ENCODE results near the gene ITFG1.

Gene ITFG1

DNA sequence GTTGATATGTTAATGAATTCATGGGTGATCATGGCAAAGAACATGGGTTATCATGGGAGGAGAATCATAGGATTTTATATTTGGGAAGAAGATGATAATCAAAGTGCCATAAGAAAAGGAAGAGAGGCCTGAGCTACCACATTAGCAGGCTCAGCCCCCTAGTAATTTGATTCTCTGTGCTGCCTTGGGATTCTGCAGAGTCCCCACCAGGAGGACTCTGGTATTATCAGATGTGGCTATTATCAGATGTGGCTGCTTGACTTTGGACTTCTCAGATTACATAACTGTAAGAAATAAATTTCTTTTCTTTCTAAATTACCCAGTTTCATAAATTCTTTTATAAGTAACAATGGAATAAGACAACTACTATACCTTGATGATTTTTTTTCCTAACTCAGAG is 137.6 kb downstream of the ITFG1 start:
- no peak for DNase-seq (ENCODE audit: low spot score)

DNA sequence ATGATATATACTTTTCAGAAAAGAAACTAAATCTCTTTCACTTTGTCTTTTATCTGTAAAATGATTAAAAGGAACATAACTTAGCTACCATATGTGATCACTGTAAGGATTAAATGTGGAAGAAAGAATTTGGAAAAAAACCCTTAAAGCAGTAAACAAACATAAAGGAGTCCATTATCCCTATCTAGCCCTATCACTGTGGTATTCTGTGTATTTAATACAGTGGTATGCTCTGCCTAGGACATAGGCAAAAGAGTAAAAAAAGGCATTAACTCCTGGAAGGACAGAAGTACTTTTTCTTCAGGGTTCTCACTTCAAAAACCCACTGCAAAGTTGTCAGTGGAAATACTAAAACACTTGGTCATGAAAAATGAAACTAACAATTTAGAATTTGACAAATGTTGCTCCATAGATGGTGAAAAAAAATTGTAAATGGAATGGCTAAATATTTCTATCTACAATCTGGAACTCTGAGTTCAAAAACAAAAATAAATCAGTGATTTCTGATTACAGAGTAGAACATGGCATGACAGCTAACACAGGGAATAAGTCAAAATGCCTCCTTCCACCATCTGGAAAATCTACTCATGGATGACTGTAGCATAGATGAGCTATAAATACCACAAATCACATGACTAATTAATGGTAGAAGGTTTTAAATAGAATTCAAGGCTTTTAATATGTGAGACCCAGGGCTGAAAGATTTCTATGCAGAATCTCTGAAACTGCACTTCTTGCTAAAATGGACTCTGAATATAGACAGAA is 140.1 kb downstream of the ITFG1 start:
- no peak for DNase-seq (ENCODE audit: low spot score)

DNA sequence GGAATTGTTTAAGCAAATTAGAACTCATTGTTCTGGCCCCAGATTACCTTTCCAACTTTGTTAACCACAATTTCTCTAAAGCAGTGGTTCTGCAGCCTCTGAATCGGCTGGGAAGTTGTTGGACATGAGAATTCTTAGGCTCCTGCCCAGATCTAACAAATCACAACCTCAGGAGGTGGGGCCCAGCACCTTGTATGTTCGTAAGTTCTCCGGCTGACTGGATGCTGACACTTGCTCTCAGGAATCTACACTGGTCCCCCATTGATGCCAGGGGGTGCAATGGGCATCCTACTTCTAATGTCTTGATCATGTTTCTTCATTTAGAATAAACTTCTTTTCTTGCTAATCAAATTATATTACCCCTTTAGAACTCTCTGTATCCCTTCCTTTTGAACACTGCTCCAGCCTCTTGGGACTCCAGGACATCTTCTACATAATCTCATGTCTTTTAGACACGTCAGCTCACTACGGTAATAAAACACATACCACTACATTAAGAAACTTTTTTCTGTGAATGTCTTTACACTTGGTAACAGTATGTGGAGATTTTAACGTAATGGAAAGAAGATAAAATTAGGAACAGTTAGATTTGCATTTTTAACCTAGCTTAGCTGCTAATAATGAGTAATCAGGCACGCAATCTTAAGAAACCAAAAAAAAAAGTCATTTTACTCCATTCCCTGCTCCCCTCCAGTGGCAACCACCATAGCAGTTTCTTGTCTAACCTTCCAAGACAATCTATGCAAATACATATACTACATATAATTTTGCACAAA is 143.2 kb downstream of the ITFG1 start:
- DNase-seq (ENCODE audit: low spot score), result no peak

DNA sequence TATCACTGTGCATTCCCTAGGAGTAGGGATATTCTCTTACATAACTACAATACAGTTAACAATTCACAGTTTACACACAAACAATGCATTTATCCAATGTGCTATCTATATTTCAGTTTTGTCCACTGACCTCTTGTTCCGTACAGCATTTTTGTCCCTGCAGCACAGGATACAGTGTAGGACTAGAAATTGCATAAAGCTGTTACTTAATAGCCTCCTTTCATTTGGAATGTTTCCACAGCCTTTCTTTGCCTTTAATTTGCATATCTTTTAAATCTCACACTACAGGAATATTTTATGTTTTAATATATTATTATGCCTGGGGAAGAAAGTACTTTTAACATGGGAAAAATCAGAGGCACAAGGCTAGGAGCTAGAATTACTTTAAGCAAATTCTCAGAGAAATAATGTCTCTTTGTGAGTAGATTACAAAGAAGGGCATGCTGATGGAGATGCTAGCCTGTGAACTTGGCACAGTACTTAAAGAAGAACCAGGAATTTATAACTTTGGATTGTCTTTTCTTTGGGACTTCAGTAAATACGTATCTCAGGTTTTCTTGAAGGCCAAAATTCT is 144.3 kb downstream of the ITFG1 start:
- DNase-seq (ENCODE audit: low spot score), result peak; percentile 53

DNA sequence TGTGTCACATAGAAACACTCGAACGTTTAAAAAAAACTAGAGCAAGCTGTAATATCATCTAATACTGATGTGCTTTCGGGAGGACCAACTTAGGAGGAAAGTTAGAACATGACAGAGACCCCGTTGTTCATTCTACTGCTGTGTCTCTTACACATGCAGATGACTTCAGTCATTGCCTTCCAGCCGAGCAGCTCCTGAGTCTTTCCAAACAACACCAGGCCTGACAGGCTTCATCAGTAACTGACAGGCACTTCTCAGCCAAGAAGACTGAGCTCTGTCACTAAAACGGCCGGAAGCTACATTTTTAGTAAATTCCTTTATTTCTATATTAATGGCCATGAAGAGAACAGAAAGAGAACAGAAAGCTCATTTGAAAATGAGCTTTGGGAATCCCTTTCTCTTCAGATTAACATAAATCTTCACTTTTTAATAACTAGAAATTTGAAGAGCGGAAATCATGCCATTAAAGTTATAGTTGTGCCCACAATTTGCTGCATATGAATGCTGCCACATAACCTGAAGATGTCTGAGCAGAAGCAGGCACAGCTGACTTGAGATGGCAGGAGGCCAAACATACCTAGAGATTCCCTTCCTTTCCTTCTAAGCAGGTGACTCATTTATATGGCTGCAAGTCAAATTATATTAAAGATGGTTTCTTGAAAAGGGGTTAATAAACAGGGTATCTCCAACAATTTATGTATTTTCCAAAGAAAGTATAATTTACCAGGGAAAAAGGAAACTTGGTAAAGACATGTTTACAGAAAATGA is 148.9 kb downstream of the ITFG1 start:
- DNase-seq (ENCODE audit: low spot score), result peak; percentile 84

DNA sequence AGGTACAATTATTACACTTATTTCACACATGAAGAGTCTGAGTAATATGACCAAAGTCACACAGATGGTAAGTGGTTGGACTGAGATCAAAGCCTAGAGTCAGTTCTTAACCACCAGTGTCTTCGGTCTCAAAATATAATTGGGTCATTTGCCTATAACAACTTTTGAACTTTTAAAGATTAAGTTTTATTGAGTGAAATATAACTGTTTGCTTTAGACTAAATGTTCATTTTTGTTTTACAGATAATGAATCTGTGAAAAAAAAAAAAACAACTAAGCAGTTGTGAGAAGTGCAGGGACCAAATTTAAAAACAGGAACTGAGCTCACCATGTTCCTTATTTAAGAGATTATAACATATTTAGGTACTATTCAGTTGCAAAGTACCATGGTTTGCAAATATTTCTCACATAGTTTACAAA is 150.1 kb downstream of the ITFG1 start:
- DNase-seq (ENCODE audit: low spot score), result no peak

DNA sequence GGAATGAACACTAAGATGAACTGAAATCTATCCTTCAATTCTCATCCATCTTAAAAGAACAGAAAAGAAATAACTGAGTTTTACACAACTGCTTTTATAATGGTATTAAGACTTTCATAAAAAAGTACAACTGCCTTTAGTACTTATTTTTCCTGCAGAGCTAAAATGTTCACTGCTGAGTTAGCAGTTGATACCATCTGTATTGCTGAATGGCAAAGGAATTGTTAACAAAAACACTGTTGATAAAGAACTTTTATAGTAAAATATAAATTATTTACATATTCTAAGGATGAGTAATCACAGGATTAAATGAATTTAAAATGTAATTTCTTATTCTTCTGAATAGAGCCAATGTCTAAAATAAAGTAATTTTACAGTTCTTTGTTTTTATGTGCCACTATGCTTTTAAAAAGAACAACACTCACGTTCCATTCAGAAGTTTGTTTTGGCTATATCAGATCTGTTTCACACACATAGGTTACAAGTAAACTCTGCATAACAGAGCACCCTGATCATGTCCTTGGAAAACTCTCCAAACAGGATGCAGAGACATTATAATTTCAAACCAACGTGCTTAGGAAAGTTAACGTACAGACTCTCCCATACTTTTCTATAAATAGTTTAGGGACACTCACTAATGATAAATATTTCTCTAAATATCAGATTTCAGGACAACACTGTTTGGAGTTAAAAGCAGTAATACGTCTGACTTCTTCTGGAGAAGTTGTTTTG is 151.1 kb downstream of the ITFG1 start:
- no peak for DNase-seq (ENCODE audit: low spot score)

DNA sequence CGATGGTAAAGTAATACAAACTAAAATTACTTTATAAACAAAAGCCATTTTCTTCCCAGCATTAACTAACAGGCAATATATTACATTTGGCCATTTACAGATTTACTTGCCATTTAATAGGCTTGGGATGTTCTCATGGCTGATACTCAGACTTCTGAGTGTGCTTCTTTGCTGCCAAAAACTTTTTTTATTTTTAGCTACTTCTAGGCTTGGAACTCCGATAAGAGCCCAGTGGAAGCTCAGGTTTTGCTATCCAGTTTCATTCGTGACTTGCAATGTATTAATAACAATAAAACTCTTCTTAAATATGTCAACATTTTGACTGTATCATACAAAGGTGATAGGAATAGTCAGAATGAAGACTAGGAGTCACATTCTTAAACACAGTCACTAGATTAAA is 152.3 kb downstream of the ITFG1 start:
- no peak for DNase-seq (ENCODE audit: low spot score)

DNA sequence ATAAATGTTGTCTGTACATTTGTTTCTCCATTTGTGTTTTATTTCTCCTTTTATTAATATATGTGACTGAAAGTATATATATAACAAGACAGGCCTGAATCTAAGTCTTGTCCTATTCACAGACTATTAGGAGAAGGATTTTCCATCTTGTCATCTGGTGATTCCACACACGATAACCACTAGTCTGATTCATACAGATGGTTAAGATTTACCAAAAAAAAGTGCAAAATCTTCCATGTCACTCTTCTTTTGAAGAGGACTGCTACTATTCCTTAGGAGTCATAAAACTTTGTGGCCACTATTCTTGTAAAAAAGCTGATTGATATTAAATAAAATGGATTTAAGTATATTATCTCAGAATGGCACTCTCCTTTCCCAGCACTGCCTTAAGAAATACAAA is 156.3 kb downstream of the ITFG1 start:
- DNase-seq (ENCODE audit: low spot score), result no peak

DNA sequence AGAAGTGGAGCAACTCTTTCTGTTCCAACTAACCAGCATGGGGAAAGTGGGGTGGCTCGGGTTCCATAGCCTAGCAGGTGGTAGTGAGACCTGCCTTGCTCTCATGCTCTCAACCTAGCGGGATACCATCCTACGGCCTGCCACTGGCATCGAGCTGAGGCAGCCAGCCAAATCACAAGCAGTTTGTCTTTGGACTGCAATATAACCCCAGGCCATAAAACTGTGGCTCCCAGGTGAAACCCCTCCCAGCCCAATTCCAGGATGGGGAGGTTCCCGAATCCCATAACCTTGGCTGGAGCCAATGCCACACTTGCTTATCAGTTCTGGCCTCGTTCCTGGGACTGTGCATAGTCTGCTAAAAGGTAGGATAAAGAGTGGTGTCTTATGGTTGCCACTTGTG is 161.3 kb downstream of the ITFG1 start:
- no peak for DNase-seq (ENCODE audit: low spot score)

DNA sequence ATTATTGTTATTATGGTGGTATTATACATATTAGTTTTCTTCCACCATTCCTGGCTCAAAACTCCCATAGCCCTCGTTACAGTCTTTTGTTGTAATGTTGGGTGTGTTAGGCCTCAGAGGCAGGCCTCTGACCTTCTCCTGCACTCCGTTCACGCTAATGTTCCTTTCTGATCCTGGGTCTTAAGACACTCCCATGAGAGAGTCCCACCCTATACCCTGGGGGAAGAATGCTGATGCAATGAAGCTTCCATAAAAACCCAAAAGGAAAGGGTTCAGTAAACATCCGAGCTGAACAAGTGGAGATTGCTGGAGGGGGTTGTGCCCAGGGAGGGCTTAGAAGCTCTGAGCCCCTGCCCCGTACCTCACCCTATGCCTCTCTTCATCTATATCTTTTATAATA is 175.9 kb downstream of the ITFG1 start:
- DNase-seq (ENCODE audit: low spot score), result no peak

DNA sequence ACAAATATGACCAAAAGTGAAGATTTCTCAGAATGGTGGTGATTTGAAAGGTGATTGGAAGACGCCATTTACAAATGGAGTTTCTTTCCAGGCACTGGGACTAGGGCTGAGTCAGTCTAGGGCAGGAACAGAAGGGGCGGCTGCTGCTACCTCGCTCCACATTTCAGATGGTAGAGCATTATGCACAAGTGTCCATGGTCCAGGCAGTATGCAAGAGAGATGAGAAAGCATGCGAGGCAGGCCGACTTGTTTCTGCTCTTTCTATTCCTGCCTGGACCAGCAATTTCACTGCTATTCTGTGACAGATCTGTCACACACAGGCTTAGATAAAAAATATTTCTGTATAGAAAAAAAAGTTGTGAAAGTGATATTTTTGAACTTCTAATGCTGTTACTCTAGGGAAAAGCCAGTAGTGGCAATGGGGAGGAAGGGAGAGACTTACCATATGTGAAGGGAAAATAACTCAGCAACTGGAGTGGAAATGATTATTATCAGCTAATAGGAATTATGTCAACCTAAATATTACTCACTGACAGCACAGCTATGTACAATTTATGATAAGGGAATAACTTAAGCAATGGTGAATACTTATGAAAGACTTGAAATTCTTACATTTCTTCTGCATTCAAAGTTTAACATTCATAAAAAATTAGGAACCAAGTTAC is 182.4 kb downstream of the ITFG1 start:
- no peak for DNase-seq (ENCODE audit: low spot score)

DNA sequence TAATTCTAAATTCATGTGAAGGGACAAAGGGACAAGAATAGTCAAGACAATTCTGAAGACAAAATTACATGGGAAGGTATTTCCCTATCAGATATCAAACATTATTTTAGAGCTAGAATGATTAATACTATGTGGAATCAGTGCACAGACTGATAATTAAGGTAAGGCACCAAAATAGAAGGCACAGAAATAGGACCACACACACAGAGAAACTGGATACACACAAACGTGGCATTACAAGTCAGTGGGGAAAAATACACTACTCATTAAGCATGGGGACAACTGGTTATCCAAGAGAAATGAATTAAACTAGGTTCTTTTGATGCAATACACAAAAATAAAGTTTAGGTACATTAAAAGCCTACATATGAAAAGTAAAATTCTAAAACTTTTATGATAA is 184.3 kb downstream of the ITFG1 start:
- DNase-seq (ENCODE audit: low spot score), result no peak

DNA sequence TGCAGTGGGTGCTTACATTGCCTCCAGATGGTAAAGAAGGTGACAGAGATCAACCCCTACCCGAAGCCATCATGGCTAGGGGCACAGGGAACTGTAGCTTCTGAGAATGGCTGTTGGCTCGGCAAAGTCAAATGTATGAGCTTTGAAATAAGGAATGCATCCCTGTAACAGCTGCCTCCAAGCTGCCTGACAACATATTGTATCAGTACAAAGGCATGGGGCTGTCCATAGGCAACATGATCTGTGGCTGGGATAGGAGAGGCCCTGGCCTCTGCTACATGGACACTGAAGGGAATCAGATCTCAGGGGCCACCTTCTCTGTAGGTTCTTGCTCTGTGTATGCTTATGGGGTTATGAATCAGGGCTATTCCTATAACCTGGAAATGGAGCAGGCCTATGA is 197.9 kb downstream of the ITFG1 start:
- no peak for DNase-seq (ENCODE audit: low spot score)

DNA sequence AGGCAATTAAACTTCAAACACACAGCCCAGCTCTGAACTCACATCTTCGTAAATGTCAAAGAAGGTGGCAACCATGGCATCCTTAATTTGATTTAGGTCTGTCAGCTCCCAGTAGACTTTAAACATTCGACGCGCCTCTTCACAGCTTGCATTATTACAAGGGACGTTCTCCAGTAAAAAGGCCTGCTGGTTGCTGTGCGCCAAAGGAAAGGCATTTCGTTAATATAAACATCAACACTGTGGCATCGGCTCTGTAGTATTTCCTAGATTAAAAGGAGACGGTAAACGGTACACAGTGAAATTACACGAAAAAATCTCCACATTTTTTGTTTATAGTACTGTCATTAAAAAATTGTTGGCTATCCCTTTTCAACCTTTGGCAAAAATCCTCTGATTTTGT is 200.4 kb downstream of the ITFG1 start:
- no peak for DNase-seq (ENCODE audit: low spot score)

DNA sequence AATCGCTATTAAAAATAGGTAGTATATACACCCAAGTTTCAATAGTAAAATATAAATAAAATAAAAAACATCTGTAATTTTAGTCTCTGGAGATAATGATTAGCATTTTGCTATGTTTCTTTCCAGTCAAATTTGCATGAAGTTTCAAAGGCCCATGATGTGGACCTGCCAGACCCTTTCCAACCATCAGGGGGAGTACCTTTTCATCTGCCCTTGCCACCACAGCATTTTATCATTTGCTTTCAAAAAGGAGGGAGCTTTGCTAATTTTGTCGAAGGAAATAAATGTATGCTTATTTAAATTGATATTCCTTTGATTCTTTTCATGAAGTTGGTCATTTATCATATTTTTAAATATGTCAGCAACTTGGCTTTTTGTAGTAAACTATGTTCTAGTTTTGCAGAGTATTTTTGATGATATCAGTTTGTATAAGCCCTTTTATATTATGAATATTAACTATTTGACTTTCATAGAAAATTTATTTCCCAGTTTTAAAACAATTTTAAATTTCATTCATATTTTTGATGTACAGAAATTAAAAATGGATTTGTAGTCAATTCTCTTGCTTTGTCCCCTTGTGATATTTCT is 201.9 kb downstream of the ITFG1 start:
- peak; percentile 7 for DNase-seq (ENCODE audit: low spot score)

DNA sequence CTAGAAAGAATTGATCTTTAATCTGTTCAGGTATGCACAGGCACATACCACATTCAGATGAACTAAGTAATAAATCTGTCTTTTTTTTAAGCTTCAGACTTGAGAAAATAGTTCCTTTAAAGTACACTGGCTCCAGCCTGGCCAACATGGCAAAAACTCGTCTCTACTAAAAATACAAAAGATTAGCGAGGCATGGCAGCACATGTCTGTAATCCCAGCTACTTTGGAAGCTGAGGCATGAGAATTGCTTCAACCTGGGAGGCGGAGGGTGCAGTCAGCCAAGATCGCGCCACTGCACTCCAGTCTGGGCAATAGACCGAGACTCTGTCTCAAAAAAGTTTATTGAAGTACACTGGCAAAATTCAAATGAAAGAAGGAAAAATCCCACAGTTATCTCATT is 206.1 kb downstream of the ITFG1 start:
- DNase-seq (ENCODE audit: low spot score), result no peak

DNA sequence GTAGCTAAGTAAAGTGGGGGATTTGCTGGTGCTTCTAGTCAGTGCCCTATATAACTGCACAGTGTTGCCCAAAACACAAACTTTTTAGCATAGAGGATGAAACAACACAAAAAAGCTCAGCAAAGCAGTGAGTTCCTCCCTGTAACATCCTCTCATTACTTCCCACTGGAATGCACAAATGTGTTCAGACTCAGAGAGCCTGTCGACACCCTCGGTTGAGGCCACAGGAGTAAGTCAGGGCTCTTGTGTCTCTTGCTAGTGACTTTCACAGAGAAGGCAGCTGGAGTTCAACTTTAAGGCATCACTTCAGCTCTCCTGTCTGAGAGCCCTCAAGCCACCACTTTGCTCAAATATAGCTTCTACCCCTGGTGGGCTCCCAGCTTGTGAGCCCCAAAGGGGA is 209.9 kb downstream of the ITFG1 start:
- no peak for DNase-seq (ENCODE audit: low spot score)

DNA sequence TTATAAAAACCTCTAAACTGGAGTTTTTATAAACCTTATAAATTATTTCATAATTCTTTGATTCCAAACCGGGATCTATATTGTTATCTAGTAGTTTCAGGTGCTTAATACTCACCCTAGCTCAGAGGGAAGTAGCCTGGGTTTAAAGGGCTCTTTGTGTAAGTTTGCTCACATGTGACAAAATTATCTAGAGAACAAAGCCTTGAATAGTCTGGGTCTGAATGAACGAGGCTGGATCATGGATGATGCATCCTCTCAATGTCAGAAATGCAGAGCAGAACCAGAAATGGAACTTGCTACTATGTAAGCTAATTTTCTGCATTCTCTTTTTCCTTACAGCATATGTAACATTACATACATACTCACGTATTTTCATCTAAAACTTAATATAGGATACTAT is 213.2 kb downstream of the ITFG1 start:
- peak; percentile 83 for DNase-seq (ENCODE audit: low spot score)

DNA sequence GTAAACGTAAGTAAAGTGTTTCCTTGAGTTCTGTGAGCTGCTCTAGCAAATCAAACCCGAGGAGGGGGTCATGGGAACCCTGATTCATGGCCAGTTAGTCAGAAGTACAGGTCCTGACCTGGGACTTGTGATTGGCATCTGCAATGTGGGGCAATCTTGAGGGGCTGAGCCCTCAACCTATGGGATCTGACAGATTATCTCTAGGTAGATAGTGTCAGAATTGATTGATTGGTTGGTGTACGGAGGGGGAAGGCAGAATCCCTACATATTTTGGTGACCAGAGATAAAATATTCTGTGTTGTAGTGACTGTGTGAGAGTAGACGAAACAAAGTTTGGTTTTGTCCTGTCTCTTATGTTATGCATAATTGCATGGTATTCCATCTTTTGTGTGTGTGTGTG is 216.7 kb downstream of the ITFG1 start:
- DNase-seq (ENCODE audit: low spot score), result no peak

DNA sequence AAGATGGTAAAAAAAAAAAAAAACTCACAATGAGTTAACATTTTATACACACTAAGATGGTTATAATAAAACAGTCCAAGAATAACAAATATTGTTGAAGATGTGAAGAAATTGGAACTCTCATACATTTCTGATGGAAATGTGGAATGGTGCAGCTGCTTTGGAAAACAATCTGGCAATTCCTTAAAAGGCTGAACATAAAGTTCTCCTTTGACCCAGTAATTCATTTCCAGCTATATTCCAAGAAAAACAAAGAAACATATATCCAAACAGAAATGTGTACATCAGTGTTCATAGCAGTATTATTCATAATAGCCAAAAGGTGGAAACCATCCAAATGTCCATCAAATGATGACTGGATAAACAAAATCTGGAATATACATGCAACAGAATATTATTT is 219.8 kb downstream of the ITFG1 start:
- DNase-seq (ENCODE audit: low spot score), result no peak
